PC-9 (cell line): Measurements from ENCODE around the gene NUP133. TPM values are rescaled to one million over a fixed set of nuclear protein-coding genes. Genes with fewer than 3 reads are reported as not detected.

Source experiments
- BruUV-seq: library from RNA; stranded (reverse); fragments of 400-500 nt; replicated peaks from 2 replicates; lab custom pipeline; 2021; lab: Mats Ljungman, UMichigan
- CTCF ChIA-PET: fragments of 300-600 bp; sonication (Branson Sonifier 250); formaldehyde crosslinking; loops from one replicate; lab custom pipeline; 2022; ENCODE audit warnings: antibody characterized with exemption; lab: Charles Lee
- POLR2A ChIA-PET: fragments of 300-600 bp; sonication (Branson Sonifier 250); formaldehyde crosslinking; loops from one replicate; lab custom pipeline; 2022; ENCODE audit warnings: antibody characterized with exemption; ENCODE audit not compliant: unreplicated experiment; lab: Charles Lee
- DNase-seq, 2 experiments: peaks; one replicate each; pipeline versions ENCODE4 v3.0.0 to v3.0.0-alpha.2; 2015 to 2022; ENCODE audit warnings: mixed read lengths in 1 of 2
- H2AFZ ChIP-seq: fragments of 200-600 bp; sonication (generic); 2 replicates; pipeline ENCODE4 v1.8.1; 2017; ENCODE audit warnings: antibody characterized with exemption
- H3F3A ChIP-seq: fragments of 200-600 bp; sonication (generic); 2 replicates; pipeline ENCODE4 v1.8.1; 2017; ENCODE audit warnings: antibody characterized with exemption, mild to moderate bottlenecking, low read depth; ENCODE audit not compliant: insufficient read depth
- H3K27ac ChIP-seq: fragments of 200-600 bp; sonication (generic); 2 replicates; pipeline ENCODE4 v1.6.1; 2016; ENCODE audit warnings: mixed run types
- H3K27me3 ChIP-seq: fragments of 200-600 bp; sonication (generic); 2 replicates; pipeline ENCODE4 v1.6.1; 2016; ENCODE audit warnings: low read depth, mixed run types; ENCODE audit not compliant: insufficient read depth
- H3K36me3 ChIP-seq: fragments of 200-600 bp; sonication (generic); 2 replicates; pipeline ENCODE4 v1.6.1; 2016; ENCODE audit warnings: low read depth, mixed run types
- H3K4me1 ChIP-seq: fragments of 200-600 bp; sonication (generic); replicated peaks from 2 replicates; pipeline ENCODE4 v1.6.1; 2016; ENCODE audit warnings: mixed run types; ENCODE audit not compliant: insufficient read depth
- H3K4me2 ChIP-seq: fragments of 200-600 bp; sonication (generic); 2 replicates; pipeline ENCODE4 v1.6.1; 2017; ENCODE audit warnings: mixed run types
- H3K4me3 ChIP-seq: fragments of 200-600 bp; sonication (generic); 2 replicates; pipeline ENCODE4 v1.6.1; 2016; ENCODE audit warnings: mixed run types
- H3K79me2 ChIP-seq: fragments of 200-600 bp; sonication (generic); 2 replicates; pipeline ENCODE4 v1.6.1; 2017; ENCODE audit warnings: low read depth, mixed run types
- H3K9me2 ChIP-seq: fragments of 200-600 bp; sonication (generic); 2 replicates; pipeline ENCODE4 v1.8.1; 2017; ENCODE audit warnings: mild to moderate bottlenecking; ENCODE audit not compliant: insufficient read depth
- H3K9me3 ChIP-seq: fragments of 200-600 bp; sonication (generic); 2 replicates; pipeline ENCODE4 v1.8.1; 2016; ENCODE audit warnings: low read depth; ENCODE audit not compliant: insufficient read depth
- H4K20me1 ChIP-seq: fragments of 200-600 bp; sonication (generic); 2 replicates; pipeline ENCODE4 v1.8.1; 2017; ENCODE audit not compliant: insufficient read depth
- EZH2 ChIP-seq: fragments of 200-600 bp; sonication (generic); IDR thresholded peaks from 2 replicates; pipeline ENCODE4 v1.8.0; 2017; ENCODE audit warnings: antibody characterized with exemption, low read depth
- intact Hi-C: fragments of 100-400 bp; cut with micrococcal nuclease; formaldehyde crosslinking; loops from one replicate; pipeline ENCODE4 v1.10.0; 2022; ENCODE audit not compliant: unreplicated experiment
- total RNA-seq: library from RNA; stranded (reverse); gene quantifications from 2 replicates; pipeline ENCODE4 v1.2.3, GENCODE V29; 2021
- TF ChIP-seq, protein P1 (sequence below): fragments of 200-600 bp; sonication (generic); conservative IDR thresholded peaks from 2 replicates; pipeline ENCODE4 v1.6.1; 2017; ENCODE audit warnings: mixed run types, antibody characterized with exemption, mild to moderate bottlenecking, moderate library complexity

Gene NUP133
- total RNA-seq, 1 experiment from 2014 or later: 38.5 TPM

DNA sequence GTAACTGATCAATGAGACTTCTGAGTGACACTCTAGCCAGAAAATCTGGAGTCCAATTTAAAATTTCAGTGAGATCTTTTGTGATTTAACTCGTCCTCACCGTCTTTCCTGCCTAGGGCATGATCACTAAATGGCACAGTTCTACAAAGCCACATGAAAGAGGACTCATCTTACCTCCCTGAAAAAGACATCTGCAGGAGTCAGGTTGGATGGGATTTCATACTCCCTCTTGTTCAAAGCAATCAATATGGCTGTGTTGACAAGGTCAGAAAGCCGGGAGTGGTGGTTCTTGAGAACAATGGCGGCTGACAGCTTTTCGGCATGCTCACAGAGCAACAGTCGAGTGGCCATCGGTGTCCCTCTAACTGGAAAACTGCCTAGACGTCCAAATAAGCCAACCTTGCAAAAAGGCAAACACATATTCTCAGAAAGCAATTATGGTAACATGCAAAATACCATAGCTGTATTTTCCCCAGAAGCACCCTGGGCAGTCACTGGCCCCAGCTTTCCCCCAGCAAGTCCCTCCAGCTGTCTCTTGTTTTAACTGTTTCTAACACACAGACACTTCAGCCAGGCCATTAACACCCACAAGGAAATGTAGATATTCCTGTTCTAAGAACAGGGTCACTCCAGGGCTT lies 37.6 kb downstream of the NUP133 start:
- H3K36me3 ChIP-seq: peaks cover 3% of the 10 kb centered on the region; the same call in 1 of the 2 replicates
- no peaks in the 10 kb centered on the region for H3K27me3 ChIP-seq
- TF ChIP-seq, protein P1, sequence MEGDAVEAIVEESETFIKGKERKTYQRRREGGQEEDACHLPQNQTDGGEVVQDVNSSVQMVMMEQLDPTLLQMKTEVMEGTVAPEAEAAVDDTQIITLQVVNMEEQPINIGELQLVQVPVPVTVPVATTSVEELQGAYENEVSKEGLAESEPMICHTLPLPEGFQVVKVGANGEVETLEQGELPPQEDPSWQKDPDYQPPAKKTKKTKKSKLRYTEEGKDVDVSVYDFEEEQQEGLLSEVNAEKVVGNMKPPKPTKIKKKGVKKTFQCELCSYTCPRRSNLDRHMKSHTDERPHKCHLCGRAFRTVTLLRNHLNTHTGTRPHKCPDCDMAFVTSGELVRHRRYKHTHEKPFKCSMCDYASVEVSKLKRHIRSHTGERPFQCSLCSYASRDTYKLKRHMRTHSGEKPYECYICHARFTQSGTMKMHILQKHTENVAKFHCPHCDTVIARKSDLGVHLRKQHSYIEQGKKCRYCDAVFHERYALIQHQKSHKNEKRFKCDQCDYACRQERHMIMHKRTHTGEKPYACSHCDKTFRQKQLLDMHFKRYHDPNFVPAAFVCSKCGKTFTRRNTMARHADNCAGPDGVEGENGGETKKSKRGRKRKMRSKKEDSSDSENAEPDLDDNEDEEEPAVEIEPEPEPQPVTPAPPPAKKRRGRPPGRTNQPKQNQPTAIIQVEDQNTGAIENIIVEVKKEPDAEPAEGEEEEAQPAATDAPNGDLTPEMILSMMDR: no peak
- no peak for TF ChIP-seq EZH2
- H3K4me2 ChIP-seq: no peak overlapping the region
- no peaks in the 10 kb centered on the region for H3F3A ChIP-seq
- ChIA-PET POLR2A (no interaction called here), CTCF (no interaction called here)
- H3K27ac ChIP-seq: no peak overlapping the region
- BruUV-seq: no TSS peak
- no peaks in the 10 kb centered on the region for H3K4me1 ChIP-seq
- H3K79me2 ChIP-seq: no peaks in the 10 kb centered on the region
- no peak for DNase-seq
- H2AFZ ChIP-seq: no peak overlapping the region
- no peaks in the 10 kb centered on the region for H3K9me2 ChIP-seq
- H3K9me3 ChIP-seq: no peaks in the 10 kb centered on the region
- H4K20me1 ChIP-seq: peaks cover 7% of the 10 kb centered on the region
- H3K4me3 ChIP-seq: no peak overlapping the region
- intact Hi-C loops: no loop called here

DNA sequence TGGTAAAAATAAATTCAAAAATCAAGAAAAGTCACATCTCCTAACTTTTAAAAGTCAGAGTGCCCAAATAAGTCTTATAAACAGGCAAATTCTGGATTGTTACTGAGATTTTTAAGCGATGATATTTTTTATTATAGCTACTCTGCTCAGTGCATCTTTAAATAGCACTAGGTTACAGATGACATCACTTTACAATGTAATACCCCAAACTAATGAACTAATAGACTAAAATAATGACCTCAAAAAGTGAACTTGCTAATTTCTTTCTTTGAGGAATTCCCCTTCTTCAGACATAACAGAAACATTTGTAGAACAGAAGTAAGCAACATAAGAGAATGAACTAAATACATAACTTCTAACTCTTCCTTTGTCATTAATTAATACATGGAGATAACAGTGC lies 41.3 kb downstream of the NUP133 start:
- BruUV-seq: no TSS peak
- POLR2A ChIA-PET: no interaction called here

DNA sequence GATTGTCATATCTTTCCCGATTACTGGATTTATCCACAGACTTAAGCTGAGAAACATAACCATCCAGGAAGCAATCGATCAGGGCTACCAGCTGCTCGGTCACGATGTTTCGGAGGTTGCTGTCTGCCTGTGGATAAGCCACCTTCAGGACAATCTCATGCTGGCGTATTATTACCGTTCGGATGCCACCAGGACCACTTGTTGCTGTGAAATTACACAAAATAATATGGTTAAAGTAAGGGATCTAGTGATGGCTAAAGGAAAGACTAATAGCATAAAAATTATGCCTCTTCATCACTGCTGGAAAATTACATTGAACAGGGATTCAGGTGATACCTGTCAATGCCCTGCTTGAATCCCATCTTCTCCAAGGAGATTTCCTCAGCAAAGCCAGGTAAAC lies 43.5 kb downstream of the NUP133 start:
- intact Hi-C loops: loop anchor here (5.0 kb wide), 1 partner anchor 207 kb away; no protein-coding TSS in a partner anchor
- no peaks in the 10 kb centered on the region for H3F3A ChIP-seq
- peaks cover 29% of the 10 kb centered on the region for H3K36me3 ChIP-seq
- BruUV-seq: no TSS peak
- H3K4me2 ChIP-seq: no peak overlapping the region
- DNase-seq: no peak
- no peaks in the 10 kb centered on the region for H3K9me3 ChIP-seq
- H3K4me3 ChIP-seq: no peak overlapping the region
- no peaks in the 10 kb centered on the region for H3K4me1 ChIP-seq
- TF ChIP-seq, protein P1: no peak
- no peak for TF ChIP-seq EZH2
- H4K20me1 ChIP-seq: peaks cover 7% of the 10 kb centered on the region
- no peaks in the 10 kb centered on the region for H3K79me2 ChIP-seq
- H3K27ac ChIP-seq: no peak overlapping the region
- no peaks in the 10 kb centered on the region for H3K9me2 ChIP-seq
- H2AFZ ChIP-seq: no peak overlapping the region
- POLR2A ChIA-PET: no interaction called here
- CTCF ChIA-PET: no interaction called here
- no peaks in the 10 kb centered on the region for H3K27me3 ChIP-seq

More for the DNA sequence above, 41.3 kb downstream of the NUP133 start:
- Histone ChIP-seq H3K27me3 (no peaks in the 10 kb centered on the region), H3K9me3 (no peaks in the 10 kb centered on the region), H3K27ac (no peak overlapping the region), H3F3A (no peaks in the 10 kb centered on the region), H3K4me3 (no peak overlapping the region), H3K36me3 (peaks cover 10% of the 10 kb centered on the region; the same call in 1 of the 2 replicates), H3K9me2 (no peaks in the 10 kb centered on the region), H3K4me2 (no peak overlapping the region), H3K79me2 (no peaks in the 10 kb centered on the region), H2AFZ (no peak overlapping the region), H4K20me1 (peaks cover 7% of the 10 kb centered on the region), H3K4me1 (no peaks in the 10 kb centered on the region)
- CTCF ChIA-PET: no interaction called here
- TF ChIP-seq, protein P1: no peak
- TF ChIP-seq EZH2: no peak
- intact Hi-C loops: loop anchor here (5.0 kb wide), 1 partner anchor 210 kb away; no protein-coding TSS in a partner anchor
- no peak for DNase-seq
